PFSK-1 (cell line): ENCODE measurements around the gene LAGE3.

Experiments used
- POLR2AphosphoS5 ChIP-seq: IDR thresholded peaks from 2 replicates; pipeline ENCODE4 v1.6.1; 2012; ENCODE audit warnings: low read depth, mild to moderate bottlenecking, control low read depth, low read length, moderate library complexity
- REST ChIP-seq, 2 experiments: IDR thresholded peaks; 2 replicates each; pipeline versions ENCODE4 v1.6.1 to v1.8.0; 2011 to 2012; ENCODE audit warnings: low read depth in 2 of 2, low read length in 2 of 2, control low read depth in 1 of 2, inconsistent platforms in 1 of 2, mild to moderate bottlenecking in 1 of 2, moderate library complexity in 1 of 2; ENCODE audit not compliant: insufficient read depth in 1 of 2

- no peak for TF ChIP-seq POLR2AphosphoS5
- TF ChIP-seq REST (IDR thresholded peaks at IDR 0.05; ENCODE audit: insufficient read depth in 1 of 2, low read depth in 2 of 2, low read length in 2 of 2) = no peak
Observed at GRCh38 chrX:154519389-154519788, 40.3 kb upstream of the LAGE3 start.
